ENCODE data around the gene CEP170B. TPM values are rescaled to one million over a fixed set of nuclear protein-coding genes. Genes with fewer than 3 reads are reported as not detected.

Gene CEP170B
- total RNA-seq, 2 experiments from 2014 or later: 2.2 to 2.3 TPM

DNA sequence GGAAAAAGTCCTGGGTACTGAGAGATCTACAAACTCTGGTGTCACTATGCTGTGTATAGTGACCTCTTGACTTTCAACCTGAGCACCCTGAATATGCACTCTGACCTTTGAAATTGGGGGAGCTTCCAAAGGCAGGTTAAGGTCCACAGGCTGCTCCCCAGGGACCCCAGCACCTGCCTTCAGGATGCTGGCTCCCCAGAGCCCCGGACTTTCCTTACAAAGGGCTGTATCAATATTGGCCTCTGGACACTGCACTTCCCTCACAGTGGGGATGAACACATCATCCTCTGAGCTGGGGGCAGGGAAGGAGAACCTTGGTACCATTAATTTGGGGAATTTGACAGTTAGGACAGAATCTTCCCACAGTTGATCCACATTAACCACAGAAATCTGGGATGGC lies 73.9 kb downstream of the CEP170B start:
- Mint-ChIP-seq H3K27ac (no peak overlapping the region), H3K4me3 (no peak overlapping the region), H3K9me3 (no peaks in the 10 kb centered on the region), H3K4me1 (ENCODE audit: low read depth) (no peaks in the 10 kb centered on the region), H3K27me3 (peaks cover 11% of the 10 kb centered on the region), H3K36me3 (ENCODE audit: low read depth) (no peaks in the 10 kb centered on the region)
- TF ChIP-seq, protein P1, sequence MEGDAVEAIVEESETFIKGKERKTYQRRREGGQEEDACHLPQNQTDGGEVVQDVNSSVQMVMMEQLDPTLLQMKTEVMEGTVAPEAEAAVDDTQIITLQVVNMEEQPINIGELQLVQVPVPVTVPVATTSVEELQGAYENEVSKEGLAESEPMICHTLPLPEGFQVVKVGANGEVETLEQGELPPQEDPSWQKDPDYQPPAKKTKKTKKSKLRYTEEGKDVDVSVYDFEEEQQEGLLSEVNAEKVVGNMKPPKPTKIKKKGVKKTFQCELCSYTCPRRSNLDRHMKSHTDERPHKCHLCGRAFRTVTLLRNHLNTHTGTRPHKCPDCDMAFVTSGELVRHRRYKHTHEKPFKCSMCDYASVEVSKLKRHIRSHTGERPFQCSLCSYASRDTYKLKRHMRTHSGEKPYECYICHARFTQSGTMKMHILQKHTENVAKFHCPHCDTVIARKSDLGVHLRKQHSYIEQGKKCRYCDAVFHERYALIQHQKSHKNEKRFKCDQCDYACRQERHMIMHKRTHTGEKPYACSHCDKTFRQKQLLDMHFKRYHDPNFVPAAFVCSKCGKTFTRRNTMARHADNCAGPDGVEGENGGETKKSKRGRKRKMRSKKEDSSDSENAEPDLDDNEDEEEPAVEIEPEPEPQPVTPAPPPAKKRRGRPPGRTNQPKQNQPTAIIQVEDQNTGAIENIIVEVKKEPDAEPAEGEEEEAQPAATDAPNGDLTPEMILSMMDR (IDR thresholded peaks at IDR 0.05): no peak
- no peak for ATAC-seq
- no peak for DNase-seq
- CTCF ChIA-PET: interaction anchor here (1.1 kb wide), 1 partner anchor 36 kb away, joined by 4 read pairs; no protein-coding TSS in a partner anchor
- intact Hi-C loops (cut with micrococcal nuclease): no loop called here
- POLR2A ChIA-PET: interaction anchor here (0.7 kb wide), 1 partner anchor 186 kb away, joined by 3 read pairs; no protein-coding TSS in a partner anchor

DNA sequence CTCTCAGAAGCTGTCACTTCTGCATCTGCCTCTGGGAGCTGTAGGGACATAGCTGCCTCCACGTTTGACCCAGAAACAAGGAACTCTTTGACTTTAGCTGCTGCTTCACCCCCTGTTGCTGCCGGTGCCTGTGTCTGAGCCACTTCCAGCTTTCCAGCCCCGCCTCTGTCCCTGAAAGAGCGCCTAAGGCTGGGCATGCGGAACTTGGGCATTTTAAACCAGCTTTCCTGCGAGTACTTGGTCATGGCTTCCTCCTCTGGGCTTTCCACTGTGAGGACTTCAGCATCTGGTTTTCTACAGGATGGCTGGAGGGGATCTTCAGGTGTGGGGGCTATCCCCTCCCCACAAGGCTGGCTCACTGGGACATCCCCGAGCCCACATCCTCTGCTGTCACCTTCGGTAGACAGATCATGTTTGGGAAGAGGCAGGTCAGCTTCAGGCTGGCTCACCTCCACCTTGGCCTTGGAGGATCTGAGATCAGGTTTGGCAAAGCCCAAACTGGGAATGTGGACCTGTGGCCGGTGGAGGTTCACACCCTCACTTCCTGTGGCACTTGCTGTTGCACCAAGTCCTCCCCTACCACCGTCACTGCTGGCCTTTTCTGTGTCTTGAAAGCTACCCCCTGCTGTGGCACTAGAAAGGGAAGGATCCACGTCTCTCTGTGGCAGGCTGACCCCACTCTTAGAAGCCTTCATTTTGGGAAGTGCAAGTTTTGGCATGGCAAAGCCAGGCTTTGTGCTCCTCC lies 74.8 kb downstream of the CEP170B start:
- H3K27ac Mint-ChIP-seq: no peak overlapping the region
- H3K4me1 Mint-ChIP-seq (ENCODE audit: low read depth): no peaks in the 10 kb centered on the region
- ChIA-PET CTCF (interaction anchor here (1.1 kb wide), 1 partner anchor 36 kb away, joined by 4 read pairs; no protein-coding TSS in a partner anchor), POLR2A (no interaction called here)
- ATAC-seq (no peak), DNase-seq (no peak)
- H3K36me3 Mint-ChIP-seq (ENCODE audit: low read depth): no peaks in the 10 kb centered on the region
- peaks cover 2% of the 10 kb centered on the region for H3K27me3 Mint-ChIP-seq
- no peaks in the 10 kb centered on the region for H3K9me3 Mint-ChIP-seq
- intact Hi-C loops (cut with micrococcal nuclease): no loop called here
- H3K4me3 Mint-ChIP-seq: no peak overlapping the region
- TF ChIP-seq, protein P1 (IDR thresholded peaks at IDR 0.05): no peak

DNA sequence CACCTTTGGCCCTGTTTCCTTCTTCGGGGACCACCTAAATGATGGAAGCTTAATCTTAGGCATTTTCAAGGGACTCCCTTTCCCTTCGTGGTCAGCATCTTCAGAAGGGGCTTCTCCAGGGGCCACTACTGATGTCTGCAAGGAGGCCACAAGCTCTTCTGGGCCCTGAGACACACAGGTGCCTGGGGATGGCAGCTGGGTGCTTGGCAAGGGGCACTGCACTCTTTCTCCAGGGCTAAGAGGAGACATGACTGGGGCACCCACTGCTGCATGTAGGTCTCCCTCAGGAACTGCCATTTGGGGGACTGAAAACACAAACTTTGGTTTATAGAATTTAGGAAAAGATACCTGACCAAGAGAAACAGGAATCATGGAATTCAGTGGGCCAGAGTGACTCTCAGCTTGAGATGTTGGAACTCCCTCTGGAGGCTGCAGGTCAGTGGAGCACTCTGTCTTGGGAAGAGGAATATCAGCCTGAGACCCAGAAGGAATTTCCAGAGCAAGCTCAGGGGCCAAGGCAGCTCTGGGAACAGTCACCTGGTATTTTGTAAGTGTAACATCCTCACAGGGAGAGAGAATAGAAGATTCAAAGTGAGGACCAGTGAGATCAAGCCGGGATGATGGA lies 75.6 kb downstream of the CEP170B start:
- H3K9me3 Mint-ChIP-seq: no peaks in the 10 kb centered on the region
- H3K27me3 Mint-ChIP-seq: no peaks in the 10 kb centered on the region
- POLR2A ChIA-PET: no interaction called here
- TF ChIP-seq, protein P1 (IDR thresholded peaks at IDR 0.05): no peak
- CTCF ChIA-PET: no interaction called here
- no peak for DNase-seq
- no peaks in the 10 kb centered on the region for H3K4me1 Mint-ChIP-seq (ENCODE audit: low read depth)
- no peak overlapping the region for H3K4me3 Mint-ChIP-seq
- no peaks in the 10 kb centered on the region for H3K36me3 Mint-ChIP-seq (ENCODE audit: low read depth)
- no peak for ATAC-seq
- H3K27ac Mint-ChIP-seq: no peak overlapping the region
- intact Hi-C loops (cut with micrococcal nuclease): no loop called here

DNA sequence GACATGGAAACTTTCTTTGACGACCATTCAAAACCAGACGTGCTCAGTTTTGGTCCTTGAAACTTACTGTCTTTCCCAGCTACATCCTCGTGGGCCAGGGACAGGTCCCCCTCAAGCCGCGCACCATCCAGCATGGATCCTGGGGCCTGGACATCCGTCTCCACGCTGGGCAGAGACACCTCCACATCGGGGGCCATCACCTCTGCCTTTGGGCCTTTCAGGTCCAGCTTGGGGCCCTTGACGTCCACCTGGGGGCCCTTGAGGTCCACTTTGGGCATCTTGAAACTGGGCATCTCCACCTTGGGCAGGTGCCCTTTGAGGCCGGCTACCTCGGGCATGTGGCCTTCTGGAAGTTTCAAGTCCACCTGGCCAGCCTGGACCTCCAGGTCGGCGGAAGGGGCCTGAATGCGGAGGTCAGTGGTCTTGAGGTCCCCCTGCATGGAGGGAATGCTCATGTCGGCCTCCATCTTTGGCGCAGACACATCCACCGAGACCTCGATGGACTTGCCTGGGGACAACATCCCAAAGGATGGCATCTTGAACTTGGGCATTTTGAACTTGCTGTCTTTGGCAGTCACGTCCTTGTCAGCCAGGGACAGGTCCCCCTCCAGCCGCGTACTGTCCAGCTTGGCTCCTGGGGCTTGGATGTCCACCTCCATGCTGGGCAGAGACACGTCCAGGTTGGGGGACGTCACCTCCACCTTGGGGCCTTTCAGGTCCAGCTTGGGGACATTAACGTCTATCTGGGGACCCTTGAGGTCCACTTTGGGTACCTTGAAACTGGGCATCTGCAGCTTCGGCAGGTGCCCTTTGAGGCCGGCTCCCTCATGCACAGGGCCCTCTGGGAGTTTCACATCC lies 76.7 kb downstream of the CEP170B start:
- ChIA-PET POLR2A (no interaction called here), CTCF (no interaction called here)
- TF ChIP-seq, protein P1 (IDR thresholded peaks at IDR 0.05): no peak
- Mint-ChIP-seq H3K36me3 (ENCODE audit: low read depth) (no peaks in the 10 kb centered on the region), H3K27ac (no peak overlapping the region), H3K9me3 (no peaks in the 10 kb centered on the region), H3K27me3 (no peaks in the 10 kb centered on the region), H3K4me1 (ENCODE audit: low read depth) (no peaks in the 10 kb centered on the region), H3K4me3 (no peak overlapping the region)
- no peak for DNase-seq
- intact Hi-C loops (cut with micrococcal nuclease): no loop called here
- no peak for ATAC-seq

All from activated CD8-positive, alpha-beta T cell treated with anti-CD3 and anti-CD28 coated beads for 36 hours (primary cell).